Astrocyte of the cerebellum (primary cell): Measurements from ENCODE around the gene UBFD1.

Experiments used
- DNase-seq: peaks from one replicate; pipeline ENCODE4 v3.0.0-alpha.2; 2011; ENCODE audit warnings: low read depth
- H3K4me3 ChIP-seq: 2 replicates; pipeline ENCODE4 v1.5.1; 2011; ENCODE audit warnings: mild to moderate bottlenecking, low read depth, low read length, moderate library complexity
- in situ Hi-C: cut with HindIII; loops from 2 replicates; pipeline ENCODE4 v1.10.0; 2017; ENCODE audit warnings: low sequenced_read_pairs
- TF ChIP-seq, protein P1 (sequence below): IDR thresholded peaks from 2 replicates; pipeline ENCODE4 v1.5.1; 2012; ENCODE audit warnings: low read length, low read depth, moderate library complexity, mild to moderate bottlenecking; ENCODE audit errors: missing control alignments

UBFD1 gene

GRCh38 chr16:23566724-23567123, 9.2 kb downstream of the UBFD1 start:
- no peak overlapping the region for H3K4me3 ChIP-seq
- DNase-seq, result no peak
- in situ Hi-C loops, result no loop called here
- TF ChIP-seq, protein P1, sequence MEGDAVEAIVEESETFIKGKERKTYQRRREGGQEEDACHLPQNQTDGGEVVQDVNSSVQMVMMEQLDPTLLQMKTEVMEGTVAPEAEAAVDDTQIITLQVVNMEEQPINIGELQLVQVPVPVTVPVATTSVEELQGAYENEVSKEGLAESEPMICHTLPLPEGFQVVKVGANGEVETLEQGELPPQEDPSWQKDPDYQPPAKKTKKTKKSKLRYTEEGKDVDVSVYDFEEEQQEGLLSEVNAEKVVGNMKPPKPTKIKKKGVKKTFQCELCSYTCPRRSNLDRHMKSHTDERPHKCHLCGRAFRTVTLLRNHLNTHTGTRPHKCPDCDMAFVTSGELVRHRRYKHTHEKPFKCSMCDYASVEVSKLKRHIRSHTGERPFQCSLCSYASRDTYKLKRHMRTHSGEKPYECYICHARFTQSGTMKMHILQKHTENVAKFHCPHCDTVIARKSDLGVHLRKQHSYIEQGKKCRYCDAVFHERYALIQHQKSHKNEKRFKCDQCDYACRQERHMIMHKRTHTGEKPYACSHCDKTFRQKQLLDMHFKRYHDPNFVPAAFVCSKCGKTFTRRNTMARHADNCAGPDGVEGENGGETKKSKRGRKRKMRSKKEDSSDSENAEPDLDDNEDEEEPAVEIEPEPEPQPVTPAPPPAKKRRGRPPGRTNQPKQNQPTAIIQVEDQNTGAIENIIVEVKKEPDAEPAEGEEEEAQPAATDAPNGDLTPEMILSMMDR, result no peak

GRCh38 chr16:23567602-23568001, 10.1 kb downstream of the UBFD1 start:
- no peak for DNase-seq
- H3K4me3 ChIP-seq, result no peak overlapping the region
- in situ Hi-C loops, result no loop called here
- TF ChIP-seq, protein P1, result no peak

GRCh38 chr16:23570992-23571632, 13.6 kb downstream of the UBFD1 start:
- in situ Hi-C loops, result no loop called here
- TF ChIP-seq, protein P1, result no peak
- DNase-seq, result no peak

GRCh38 chr16:23571895-23572294, 14.4 kb downstream of the UBFD1 start:
- H3K4me3 ChIP-seq, result no peak overlapping the region
- no peak for DNase-seq
- TF ChIP-seq, protein P1, result no peak
- in situ Hi-C loops, result no loop called here

More at GRCh38 chr16:23570992-23571632, 13.6 kb downstream of the UBFD1 start:
- H3K4me3 ChIP-seq, result no peak overlapping the region

DNA sequence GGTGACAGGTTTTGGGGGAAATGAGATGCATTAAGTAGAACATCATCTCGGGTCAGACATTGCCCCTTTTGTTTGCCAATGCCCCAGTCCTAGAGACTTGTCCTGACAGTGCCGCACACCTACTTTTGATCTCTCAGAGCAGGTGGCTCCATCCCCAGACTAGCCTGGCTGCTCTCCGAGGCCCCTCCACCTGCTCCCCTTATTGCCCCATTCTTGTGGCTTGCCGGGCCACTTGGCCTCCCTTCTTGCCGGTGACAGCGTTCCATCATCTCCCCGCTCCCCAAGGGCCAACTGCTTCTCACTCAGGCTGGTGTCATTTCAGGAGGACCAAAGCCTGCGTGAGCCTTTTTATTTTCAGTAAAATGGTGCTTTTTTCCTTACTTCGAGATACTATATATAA, 14.9 kb downstream of the UBFD1 start:
- TF ChIP-seq, protein P1, result no peak

GRCh38 chr16:23573817-23574216, 16.3 kb downstream of the UBFD1 start:
- no peak overlapping the region for H3K4me3 ChIP-seq
- TF ChIP-seq, protein P1, result no peak
- no peak for DNase-seq
- in situ Hi-C loops, result no loop called here

More for the DNA sequence above, 14.9 kb downstream of the UBFD1 start:
- in situ Hi-C loops, result no loop called here
- H3K4me3 ChIP-seq, result no peak overlapping the region
- DNase-seq, result no peak
